GM19351 (cell line): Measurements from ENCODE around the gene ABHD1.

Experiments
- ATAC-seq: cut with Tn5 transposase; IDR thresholded peaks from one replicate; pipeline ENCODE4 v1.9.1; 2021; ENCODE audit warnings: mild to moderate bottlenecking, moderate library complexity; ENCODE audit not compliant: unreplicated experiment

ABHD1 gene

DNA sequence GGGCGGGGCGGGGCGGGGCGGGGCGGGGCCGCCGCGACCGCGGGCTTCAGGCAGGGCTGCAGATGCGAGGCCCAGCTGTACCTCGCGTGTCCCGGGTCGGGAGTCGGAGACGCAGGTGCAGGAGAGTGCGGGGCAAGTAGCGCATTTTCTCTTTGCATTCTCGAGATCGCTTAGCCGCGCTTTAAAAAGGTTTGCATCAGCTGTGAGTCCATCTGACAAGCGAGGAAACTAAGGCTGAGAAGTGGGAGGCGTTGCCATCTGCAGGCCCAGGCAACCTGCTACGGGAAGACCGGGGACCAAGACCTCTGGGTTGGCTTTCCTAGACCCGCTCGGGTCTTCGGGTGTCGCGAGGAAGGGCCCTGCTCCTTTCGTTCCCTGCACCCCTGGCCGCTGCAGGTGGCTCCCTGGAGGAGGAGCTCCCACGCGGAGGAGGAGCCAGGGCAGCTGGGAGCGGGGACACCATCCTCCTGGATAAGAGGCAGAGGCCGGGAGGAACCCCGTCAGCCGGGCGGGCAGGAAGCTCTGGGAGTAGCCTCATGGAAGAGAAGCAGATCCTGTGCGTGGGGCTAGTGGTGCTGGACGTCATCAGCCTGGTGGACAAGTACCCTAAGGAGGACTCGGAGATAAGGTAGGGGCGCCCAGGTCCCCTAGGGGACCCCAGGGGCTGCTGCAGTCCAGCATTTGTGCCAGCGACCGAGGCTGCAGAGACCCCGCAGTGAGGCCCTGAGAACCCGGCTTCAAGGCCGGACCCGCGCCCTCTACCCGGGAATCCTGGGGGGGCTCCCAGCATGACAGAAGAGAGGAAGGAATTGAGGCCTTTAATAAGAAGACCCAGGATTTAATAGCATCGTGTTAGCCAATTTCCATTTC is 36.7 kb upstream of the ABHD1 start, which contains the start of gene KHK:
Gene KHK (plus strand): TSS at position 49 of the 870 bp plus-strand sequence. CDS start 488 bp downstream, at position 537.
- ATAC-seq = peak; percentile 13

GRCh38 chr2:27087823-27088410 is 35.7 kb upstream of the ABHD1 start:
- no peak for ATAC-seq

- no peak for ATAC-seq
Observed at GRCh38 chr2:27088634-27089033, 35.0 kb upstream of the ABHD1 start.

DNA sequence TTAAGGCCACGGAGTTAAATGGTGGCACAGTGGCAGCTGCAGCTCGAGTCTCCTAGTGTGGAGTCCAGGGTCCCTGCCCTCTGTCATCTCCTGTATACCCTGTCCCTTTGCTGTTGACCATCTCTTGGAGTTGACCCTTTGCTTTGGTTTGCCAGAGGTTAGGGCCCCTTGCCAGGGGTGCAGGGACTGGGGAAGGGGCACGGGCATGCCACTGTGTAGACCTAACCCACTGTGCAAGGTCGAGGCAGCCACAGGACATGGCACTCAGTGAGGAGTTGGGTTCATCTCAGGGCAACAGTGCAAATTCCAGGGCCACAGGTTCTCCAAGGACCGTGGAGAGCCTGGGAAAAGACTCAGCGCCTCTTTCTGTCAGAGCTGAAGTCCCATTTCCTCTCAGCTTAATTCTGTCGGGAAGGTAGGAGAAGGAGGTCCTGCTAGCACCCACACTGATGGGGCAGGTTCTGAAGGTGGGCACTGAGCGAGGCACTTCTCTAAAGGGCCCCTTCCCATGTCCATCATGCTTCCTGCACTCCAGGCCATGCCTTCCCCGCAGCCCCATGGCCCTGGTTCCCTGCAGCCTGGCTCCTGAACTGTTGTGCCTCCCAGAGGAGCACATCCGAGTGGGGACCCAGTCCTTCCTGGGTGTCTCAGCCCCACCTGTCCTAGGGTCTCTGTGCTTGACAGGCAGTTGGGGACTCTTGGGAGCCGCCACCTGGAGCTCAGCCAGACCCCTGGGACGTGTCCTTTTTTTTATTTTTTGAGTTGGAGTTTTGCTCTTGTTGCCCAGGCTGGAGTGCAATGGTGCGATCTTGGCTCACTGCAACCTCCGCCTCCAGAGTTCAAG is 34.3 kb upstream of the ABHD1 start:
- ATAC-seq = no peak

GRCh38 chr2:27091746-27092695 is 31.6 kb upstream of the ABHD1 start:
- no peak for ATAC-seq

GRCh38 chr2:27092696-27093429 is 30.8 kb upstream of the ABHD1 start:
- ATAC-seq = no peak

DNA sequence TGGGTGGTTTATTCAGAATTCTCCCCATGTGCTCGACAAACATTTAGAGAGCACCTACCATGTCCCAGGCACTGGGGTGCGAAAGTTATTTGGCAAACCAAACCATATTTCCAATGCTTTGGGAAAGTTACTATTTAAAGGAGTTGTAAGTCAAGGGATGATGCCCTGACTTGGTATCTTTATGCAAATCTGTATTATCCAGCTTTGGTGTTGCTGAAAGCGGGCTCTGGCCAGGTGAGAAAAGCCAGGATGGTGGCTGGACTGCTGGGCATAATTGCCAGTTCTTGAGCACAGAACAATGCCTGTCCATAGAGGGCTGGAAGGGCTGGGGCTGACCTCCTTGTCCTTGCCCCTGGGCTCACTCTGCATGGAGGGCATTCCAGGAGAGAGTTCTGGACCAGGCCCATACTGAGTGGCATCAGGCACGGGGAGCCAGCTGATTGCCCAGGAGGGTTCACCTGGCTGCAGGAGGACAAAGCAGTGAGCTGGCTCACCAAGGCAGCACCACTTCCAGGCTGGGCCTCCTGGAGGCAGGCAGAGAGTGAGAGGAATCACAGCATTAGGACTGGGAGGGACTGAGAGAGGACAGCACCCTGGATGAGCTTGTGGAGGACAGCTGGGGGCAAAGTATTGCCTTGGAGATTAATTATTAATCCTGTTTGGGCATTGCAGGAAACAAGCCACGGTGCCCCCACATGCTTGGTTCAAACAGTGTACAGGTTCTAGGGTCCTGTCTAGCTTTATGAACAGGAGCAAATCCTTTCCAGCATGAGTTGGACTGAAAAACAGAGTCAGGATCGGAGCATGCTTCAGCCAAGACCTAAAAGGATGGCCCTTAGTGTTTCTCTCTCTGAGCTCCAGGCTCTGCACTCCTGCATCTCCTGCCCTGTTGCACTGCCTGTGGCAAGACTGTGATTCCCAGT is 29.9 kb upstream of the ABHD1 start:
- no peak for ATAC-seq

DNA sequence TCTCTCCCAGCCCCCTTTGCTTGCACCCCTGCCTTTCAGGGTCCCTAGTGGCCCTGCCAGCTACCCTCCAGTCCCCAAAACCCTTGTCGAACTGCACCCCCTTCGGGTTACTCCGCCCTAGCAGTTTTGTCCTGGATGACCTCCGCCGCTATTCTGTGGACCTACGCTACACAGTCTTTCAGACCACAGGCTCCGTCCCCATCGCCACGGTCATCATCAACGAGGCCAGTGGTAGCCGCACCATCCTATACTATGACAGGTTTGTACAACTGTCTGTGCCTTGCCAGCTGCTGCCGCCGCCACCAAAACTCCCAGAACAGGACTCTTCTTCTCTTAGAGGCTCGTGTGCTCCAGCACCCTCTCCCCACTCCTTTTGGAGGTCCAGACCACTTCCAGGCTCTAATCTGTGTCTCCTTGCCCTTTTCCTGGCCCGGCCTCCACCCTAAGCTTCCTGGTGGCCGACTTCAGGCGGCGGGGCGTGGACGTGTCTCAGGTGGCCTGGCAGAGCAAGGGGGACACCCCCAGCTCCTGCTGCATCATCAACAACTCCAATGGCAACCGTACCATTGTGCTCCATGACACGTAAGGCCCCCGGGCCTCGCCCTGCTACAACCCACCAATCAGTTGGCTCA is 29.1 kb upstream of the ABHD1 start:
- no peak for ATAC-seq

DNA sequence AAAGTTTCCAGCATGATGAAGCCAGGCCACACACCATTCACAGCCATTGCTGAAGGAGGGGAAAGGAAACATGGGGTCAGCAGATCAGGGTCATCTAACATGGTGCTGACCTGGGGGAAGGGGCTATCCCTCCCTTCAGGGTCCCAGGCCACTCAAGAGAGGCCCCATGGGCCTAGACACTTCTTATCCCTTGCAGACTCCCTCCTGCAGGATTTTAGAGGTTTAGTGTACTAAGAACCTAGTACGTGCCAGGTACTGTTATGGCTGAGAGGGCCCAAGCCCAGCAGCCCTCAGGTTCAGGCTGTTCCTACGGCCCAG is 28.2 kb upstream of the ABHD1 start:
- no peak for ATAC-seq

- ATAC-seq = no peak
Observed at GRCh38 chr2:27095745-27096651, 27.6 kb upstream of the ABHD1 start.

DNA sequence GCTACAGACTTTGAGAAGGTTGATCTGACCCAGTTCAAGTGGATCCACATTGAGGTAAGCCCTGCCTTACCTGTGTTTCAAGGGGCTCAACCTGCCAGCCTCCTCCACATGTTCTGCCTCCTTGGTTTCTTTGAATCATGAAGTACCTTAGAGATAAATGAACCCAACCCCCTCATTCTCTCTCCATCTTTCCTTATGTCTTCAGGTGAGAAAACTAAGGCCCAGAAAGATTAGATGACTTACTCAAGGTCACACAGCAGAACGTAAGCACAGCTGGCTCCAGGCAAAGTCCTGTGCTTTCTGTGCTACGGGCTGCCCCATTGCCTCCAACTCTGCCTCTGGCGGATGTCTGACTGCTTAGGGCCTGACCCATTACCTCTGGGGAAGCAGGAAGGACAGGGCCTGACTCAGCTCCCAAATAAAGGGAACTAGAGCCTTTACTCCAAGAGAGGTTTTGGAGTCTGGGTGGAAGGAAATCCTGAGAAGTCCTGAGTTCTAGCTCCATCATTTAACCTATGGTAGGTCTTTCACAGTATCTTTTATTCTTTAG is 26.8 kb upstream of the ABHD1 start:
- ATAC-seq = no peak

- ATAC-seq = no peak
Observed at GRCh38 chr2:27097341-27097740, 26.3 kb upstream of the ABHD1 start.

DNA sequence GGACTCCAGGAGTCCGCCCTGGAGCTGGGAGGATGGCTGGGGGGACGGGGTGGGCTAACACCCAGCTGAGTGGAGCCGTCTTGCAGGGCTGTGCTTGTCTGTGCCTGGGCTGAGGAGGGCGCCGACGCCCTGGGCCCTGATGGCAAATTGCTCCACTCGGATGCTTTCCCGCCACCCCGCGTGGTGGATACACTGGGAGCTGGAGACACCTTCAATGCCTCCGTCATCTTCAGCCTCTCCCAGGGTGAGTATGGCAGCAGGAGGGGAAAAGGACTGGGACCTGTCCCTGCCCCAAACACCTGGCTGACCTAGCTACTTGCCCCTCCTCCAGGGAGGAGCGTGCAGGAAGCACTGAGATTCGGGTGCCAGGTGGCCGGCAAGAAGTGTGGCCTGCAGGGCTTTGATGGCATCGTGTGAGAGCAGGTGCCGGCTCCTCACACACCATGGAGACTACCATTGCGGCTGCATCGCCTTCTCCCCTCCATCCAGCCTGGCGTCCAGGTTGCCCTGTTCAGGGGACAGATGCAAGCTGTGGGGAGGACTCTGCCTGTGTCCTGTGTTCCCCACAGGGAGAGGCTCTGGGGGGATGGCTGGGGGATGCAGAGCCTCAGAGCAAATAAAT is 24.2 kb upstream of the ABHD1 start:
- ATAC-seq = no peak

DNA sequence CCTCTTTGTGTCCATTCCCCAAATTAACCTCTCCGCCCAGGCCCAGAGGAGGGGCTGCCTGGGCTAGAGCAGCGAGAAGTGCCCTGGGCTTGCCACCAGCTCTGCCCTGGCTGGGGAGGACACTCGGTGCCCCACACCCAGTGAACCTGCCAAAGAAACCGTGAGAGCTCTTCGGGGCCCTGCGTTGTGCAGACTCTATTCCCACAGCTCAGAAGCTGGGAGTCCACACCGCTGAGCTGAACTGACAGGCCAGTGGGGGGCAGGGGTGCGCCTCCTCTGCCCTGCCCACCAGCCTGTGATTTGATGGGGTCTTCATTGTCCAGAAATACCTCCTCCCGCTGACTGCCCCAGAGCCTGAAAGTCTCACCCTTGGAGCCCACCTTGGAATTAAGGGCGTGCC is 23.6 kb upstream of the ABHD1 start:
- ATAC-seq = no peak

DNA sequence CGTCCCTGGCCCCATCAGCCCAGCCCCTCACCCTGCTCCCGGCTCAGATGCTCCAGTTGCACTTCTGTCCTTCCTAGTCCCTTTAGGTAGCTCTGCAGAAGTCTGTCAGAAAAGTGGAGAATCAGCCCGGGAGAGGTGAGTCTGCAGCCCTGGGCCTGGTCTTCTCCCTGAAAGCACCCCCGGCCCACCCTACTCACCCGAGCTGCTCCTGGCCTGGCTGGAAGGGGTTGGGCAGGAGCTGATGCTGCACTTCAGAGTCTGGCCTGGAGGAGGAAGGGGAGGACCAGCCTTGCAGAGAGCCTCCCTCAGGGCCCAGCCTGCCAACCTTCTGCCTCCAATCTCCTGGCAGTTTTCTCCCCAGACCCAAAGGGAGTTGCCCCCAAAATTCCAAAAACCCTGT is 21.3 kb upstream of the ABHD1 start:
- ATAC-seq = no peak

- ATAC-seq = no peak
Observed at GRCh38 chr2:27105981-27106380, 17.6 kb upstream of the ABHD1 start.

- no peak for ATAC-seq
Observed at GRCh38 chr2:27108221-27108620, 15.4 kb upstream of the ABHD1 start.
